ENCODE data around the gene CIB4.
"Not testable (repeated sequence)": the region's sequence is repeated elsewhere in the genome, so short reads cannot be mapped to it uniquely, and the experiment has no call there.

CIB4 gene

GRCh38 chr2:26568076-26568890 lies 72.9 kb downstream of the CIB4 start:
- Histone ChIP-seq H3K9me3 (replicated peaks; ENCODE audit: low read length) (no peaks in the 10 kb centered on the region), H3K4me3 (ENCODE audit: low read length) (no peak overlapping the region), H3K36me3 (ENCODE audit: insufficient read depth, low read length) (no peaks in the 10 kb centered on the region), H3K4me1 (ENCODE audit: control insufficient read depth, insufficient read depth, low read length) (no peaks in the 10 kb centered on the region), H3K9ac (ENCODE audit: low read depth, low read length) (no peak overlapping the region), H3K27me3 (ENCODE audit: control insufficient read depth, insufficient read depth, low read length) (peaks cover 81% of the 10 kb centered on the region), H3K4me2 (ENCODE audit: low read length) (no peak overlapping the region)

GRCh38 chr2:26567534-26567933 lies 73.6 kb downstream of the CIB4 start:
- no peak overlapping the region for H3K4me3 ChIP-seq (ENCODE audit: low read length)
- H3K9me3 ChIP-seq (replicated peaks; ENCODE audit: low read length) = no peaks in the 10 kb centered on the region
- no peaks in the 10 kb centered on the region for H3K36me3 ChIP-seq (ENCODE audit: insufficient read depth, low read length)
- peaks cover 5% of the 10 kb centered on the region for H3K4me1 ChIP-seq (ENCODE audit: control insufficient read depth, insufficient read depth, low read length)
- no peak overlapping the region for H3K9ac ChIP-seq (ENCODE audit: low read depth, low read length)
- no peak overlapping the region for H3K4me2 ChIP-seq (ENCODE audit: low read length)
- peaks cover 81% of the 10 kb centered on the region for H3K27me3 ChIP-seq (ENCODE audit: control insufficient read depth, insufficient read depth, low read length)

DNA sequence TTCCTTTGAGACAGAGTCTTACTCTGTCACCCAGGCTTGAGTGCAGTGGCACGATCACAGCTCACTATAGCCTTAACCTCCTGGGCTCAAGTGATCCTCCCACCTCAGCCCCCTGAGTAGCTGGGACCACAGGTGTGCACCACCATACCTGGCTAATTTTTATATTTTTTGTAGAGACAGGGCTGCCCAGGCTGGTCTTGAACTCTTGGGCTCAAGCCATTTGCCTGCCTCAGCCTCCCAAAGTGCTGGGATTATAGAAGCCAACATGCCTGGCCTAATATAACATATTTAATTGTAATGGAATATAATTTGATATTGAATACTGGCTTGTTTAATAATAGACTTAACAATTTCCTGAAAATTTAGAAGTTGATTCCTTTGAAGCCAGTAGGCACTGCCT lies 74.4 kb downstream of the CIB4 start:
- not testable (repeated sequence) for H3K9me3 ChIP-seq (replicated peaks; ENCODE audit: low read length); H3K4me2 ChIP-seq (ENCODE audit: low read length); H3K36me3 ChIP-seq (ENCODE audit: insufficient read depth, low read length); H3K9ac ChIP-seq (ENCODE audit: low read depth, low read length); H3K4me3 ChIP-seq (ENCODE audit: low read length)
- peaks cover 84% of the 10 kb centered on the region for H3K27me3 ChIP-seq (ENCODE audit: control insufficient read depth, insufficient read depth, low read length)
- peaks cover 11% of the 10 kb centered on the region for H3K4me1 ChIP-seq (ENCODE audit: control insufficient read depth, insufficient read depth, low read length)

DNA sequence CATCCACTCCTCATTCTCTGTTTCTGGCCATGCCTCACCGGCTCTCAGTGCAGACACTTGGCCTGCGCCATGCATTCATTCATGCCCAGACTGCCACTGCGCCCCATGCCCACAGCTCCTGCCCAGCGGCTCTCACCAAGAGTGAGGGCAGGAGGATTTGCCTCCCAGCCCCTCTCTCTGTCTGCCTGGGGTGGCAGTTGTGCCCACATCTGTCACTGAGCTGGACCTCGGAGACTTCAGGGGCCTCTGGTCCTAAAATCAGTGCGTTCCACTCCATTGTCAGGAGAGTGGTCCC lies 75.1 kb downstream of the CIB4 start:
- Histone ChIP-seq H3K4me3 (ENCODE audit: low read length) (no peak overlapping the region), H3K9me3 (replicated peaks; ENCODE audit: low read length) (no peaks in the 10 kb centered on the region), H3K36me3 (ENCODE audit: insufficient read depth, low read length) (no peaks in the 10 kb centered on the region), H3K4me2 (ENCODE audit: low read length) (no peak overlapping the region), H3K4me1 (ENCODE audit: control insufficient read depth, insufficient read depth, low read length) (peaks cover 11% of the 10 kb centered on the region), H3K27me3 (ENCODE audit: control insufficient read depth, insufficient read depth, low read length) (peaks cover 85% of the 10 kb centered on the region), H3K9ac (ENCODE audit: low read depth, low read length) (no peak overlapping the region)

DNA sequence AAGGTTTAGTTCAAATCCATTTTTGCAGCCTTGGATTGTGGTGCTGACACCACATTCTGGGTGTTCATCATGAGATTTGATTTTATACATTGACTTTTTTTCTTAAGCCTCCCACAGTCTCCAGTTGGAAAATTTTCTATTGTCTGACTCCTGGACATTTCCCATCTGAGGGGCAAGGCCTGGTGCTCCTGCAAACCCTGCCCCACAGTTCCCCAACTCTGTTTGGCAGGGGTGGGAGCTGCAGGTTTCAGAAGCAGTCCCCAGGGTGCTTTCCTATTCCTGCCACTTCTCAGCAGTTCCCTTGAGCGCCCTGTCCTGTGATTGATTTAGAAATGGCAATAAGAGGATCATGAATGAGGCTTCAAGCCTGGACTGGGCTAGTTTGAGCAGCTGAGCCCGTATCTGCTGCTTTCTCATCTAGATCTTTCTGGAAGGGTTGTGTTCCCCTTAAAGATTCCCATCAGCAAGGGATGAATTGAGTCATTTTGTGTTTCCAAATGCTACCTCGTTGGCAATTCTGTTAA lies 77.0 kb downstream of the CIB4 start:
- Histone ChIP-seq H3K4me1 (ENCODE audit: control insufficient read depth, insufficient read depth, low read length) (peaks cover 11% of the 10 kb centered on the region), H3K36me3 (ENCODE audit: insufficient read depth, low read length) (no peaks in the 10 kb centered on the region), H3K27me3 (ENCODE audit: control insufficient read depth, insufficient read depth, low read length) (peaks cover 85% of the 10 kb centered on the region), H3K9me3 (replicated peaks; ENCODE audit: low read length) (no peaks in the 10 kb centered on the region), H3K4me3 (ENCODE audit: low read length) (no peak overlapping the region), H3K4me2 (ENCODE audit: low read length) (no peak overlapping the region), H3K9ac (ENCODE audit: low read depth, low read length) (no peak overlapping the region)

DNA sequence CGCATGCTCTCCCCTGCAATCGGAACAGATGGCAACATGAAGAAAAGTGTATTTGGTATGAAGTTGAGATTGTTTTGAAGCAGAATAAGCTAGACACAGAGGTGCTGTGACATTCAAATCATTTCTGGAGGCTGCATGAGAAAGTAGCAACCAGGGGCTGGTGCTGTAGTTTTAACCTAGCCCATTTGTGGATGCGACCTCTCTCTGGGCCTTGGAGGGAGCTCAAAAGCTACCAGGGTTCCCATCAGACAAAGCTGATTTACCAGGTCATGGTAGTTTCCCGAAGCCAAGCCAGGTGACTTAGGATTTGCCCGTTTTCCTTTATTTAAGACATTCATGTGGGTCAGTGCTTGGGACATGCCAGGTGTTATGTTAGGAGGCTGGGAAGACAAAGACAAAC lies 77.5 kb downstream of the CIB4 start:
- Histone ChIP-seq H3K4me3 (ENCODE audit: low read length) (no peak overlapping the region), H3K9ac (ENCODE audit: low read depth, low read length) (no peak overlapping the region), H3K4me2 (ENCODE audit: low read length) (no peak overlapping the region), H3K27me3 (ENCODE audit: control insufficient read depth, insufficient read depth, low read length) (peaks cover 87% of the 10 kb centered on the region), H3K9me3 (replicated peaks; ENCODE audit: low read length) (no peaks in the 10 kb centered on the region), H3K36me3 (ENCODE audit: insufficient read depth, low read length) (no peaks in the 10 kb centered on the region), H3K4me1 (ENCODE audit: control insufficient read depth, insufficient read depth, low read length) (peaks cover 11% of the 10 kb centered on the region)

GRCh38 chr2:26562811-26563645 lies 78.1 kb downstream of the CIB4 start:
- Histone ChIP-seq H3K4me1 (ENCODE audit: control insufficient read depth, insufficient read depth, low read length) (peaks cover 11% of the 10 kb centered on the region), H3K4me3 (ENCODE audit: low read length) (peak overlapping the region; percentile 57), H3K36me3 (ENCODE audit: insufficient read depth, low read length) (no peaks in the 10 kb centered on the region), H3K9me3 (replicated peaks; ENCODE audit: low read length) (no peaks in the 10 kb centered on the region), H3K27me3 (ENCODE audit: control insufficient read depth, insufficient read depth, low read length) (peaks cover 87% of the 10 kb centered on the region), H3K9ac (ENCODE audit: low read depth, low read length) (no peak overlapping the region), H3K4me2 (ENCODE audit: low read length) (peak overlapping the region; percentile 76)

DNA sequence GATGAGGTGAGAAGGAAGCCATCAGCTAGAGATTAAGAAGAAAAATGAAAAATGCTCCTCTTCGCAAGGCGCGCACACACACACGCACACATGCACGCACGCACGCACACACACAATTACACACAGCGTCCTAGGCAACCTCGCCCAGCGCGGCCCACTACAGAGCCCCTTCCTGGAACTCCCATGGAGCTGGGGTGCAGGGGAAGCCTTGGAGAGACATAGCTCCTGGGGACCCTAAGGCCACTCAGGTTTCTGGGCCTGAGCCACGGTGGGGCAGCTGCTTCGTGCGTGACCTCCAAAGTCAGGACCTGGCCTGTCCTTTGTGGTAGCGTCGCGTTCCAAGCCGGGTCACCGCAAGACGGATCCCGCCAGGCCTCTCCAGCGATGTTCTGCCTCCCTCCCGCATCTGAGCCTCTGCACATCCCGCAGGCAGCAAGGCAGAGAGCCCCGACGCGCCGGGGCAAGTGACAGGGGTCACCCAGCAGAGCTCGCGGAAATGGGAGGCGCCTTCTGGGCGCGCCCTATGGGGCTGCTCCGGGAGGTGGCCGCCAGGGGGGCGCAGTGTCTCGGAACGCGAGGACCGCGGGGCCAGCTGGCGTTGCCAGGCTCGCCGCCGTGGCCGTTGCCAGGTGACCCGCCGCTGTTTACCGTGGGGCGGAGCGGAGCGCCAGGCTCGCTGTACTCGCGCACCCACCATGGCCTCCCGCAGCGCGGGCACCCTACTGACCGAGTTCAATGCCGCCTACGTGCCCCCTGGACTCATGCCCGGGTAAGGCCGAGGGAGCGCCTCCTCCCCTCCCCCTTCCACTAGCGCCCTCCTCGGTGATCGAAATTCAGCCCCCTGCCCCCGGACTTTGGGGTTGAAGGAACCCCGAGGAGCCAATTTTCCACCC lies 79.0 kb downstream of the CIB4 start:
- peaks cover 11% of the 10 kb centered on the region for H3K4me1 ChIP-seq (ENCODE audit: control insufficient read depth, insufficient read depth, low read length)
- no peak overlapping the region for H3K9ac ChIP-seq (ENCODE audit: low read depth, low read length)
- H3K36me3 ChIP-seq (ENCODE audit: insufficient read depth, low read length) = no peaks in the 10 kb centered on the region
- peaks cover 88% of the 10 kb centered on the region for H3K27me3 ChIP-seq (ENCODE audit: control insufficient read depth, insufficient read depth, low read length)
- H3K4me3 ChIP-seq (ENCODE audit: low read length) = peak overlapping the region; percentile 57
- no peaks in the 10 kb centered on the region for H3K9me3 ChIP-seq (replicated peaks; ENCODE audit: low read length)
- peak overlapping the region; percentile 76 for H3K4me2 ChIP-seq (ENCODE audit: low read length)

- H3K27me3 ChIP-seq (ENCODE audit: control insufficient read depth, insufficient read depth, low read length) = peaks cover 95% of the 10 kb centered on the region
- no peak overlapping the region for H3K4me3 ChIP-seq (ENCODE audit: low read length)
- H3K4me2 ChIP-seq (ENCODE audit: low read length) = no peak overlapping the region
- no peak overlapping the region for H3K9ac ChIP-seq (ENCODE audit: low read depth, low read length)
- H3K4me1 ChIP-seq (ENCODE audit: control insufficient read depth, insufficient read depth, low read length) = peaks cover 11% of the 10 kb centered on the region
- H3K36me3 ChIP-seq (ENCODE audit: insufficient read depth, low read length) = no peaks in the 10 kb centered on the region
- no peaks in the 10 kb centered on the region for H3K9me3 ChIP-seq (replicated peaks; ENCODE audit: low read length)
These were observed 79.8 kb downstream of the CIB4 start for GRCh38 chr2:26561376-26561775.

GRCh38 chr2:26560892-26561291 lies 80.3 kb downstream of the CIB4 start:
- H3K4me1 ChIP-seq (ENCODE audit: control insufficient read depth, insufficient read depth, low read length) = peaks cover 11% of the 10 kb centered on the region
- no peak overlapping the region for H3K4me2 ChIP-seq (ENCODE audit: low read length)
- no peaks in the 10 kb centered on the region for H3K36me3 ChIP-seq (ENCODE audit: insufficient read depth, low read length)
- no peak overlapping the region for H3K9ac ChIP-seq (ENCODE audit: low read depth, low read length)
- H3K27me3 ChIP-seq (ENCODE audit: control insufficient read depth, insufficient read depth, low read length) = peaks cover 95% of the 10 kb centered on the region
- no peaks in the 10 kb centered on the region for H3K9me3 ChIP-seq (replicated peaks; ENCODE audit: low read length)
- H3K4me3 ChIP-seq (ENCODE audit: low read length) = no peak overlapping the region

- H3K4me3 ChIP-seq (ENCODE audit: low read length) = no peak overlapping the region
- H3K4me1 ChIP-seq (ENCODE audit: control insufficient read depth, insufficient read depth, low read length) = peaks cover 11% of the 10 kb centered on the region
- no peaks in the 10 kb centered on the region for H3K36me3 ChIP-seq (ENCODE audit: insufficient read depth, low read length)
- no peak overlapping the region for H3K4me2 ChIP-seq (ENCODE audit: low read length)
- no peaks in the 10 kb centered on the region for H3K9me3 ChIP-seq (replicated peaks; ENCODE audit: low read length)
- peaks cover 97% of the 10 kb centered on the region for H3K27me3 ChIP-seq (ENCODE audit: control insufficient read depth, insufficient read depth, low read length)
- H3K9ac ChIP-seq (ENCODE audit: low read depth, low read length) = no peak overlapping the region
These were observed 81.6 kb downstream of the CIB4 start for GRCh38 chr2:26559556-26559955.

Measured in skeletal muscle satellite cell (primary cell).